SU-DHL-6 (cell line): ENCODE measurements around the gene C12orf57.

Experiments
- CTCF ChIP-seq: fragments of 200-600 bp; sonication (generic); IDR thresholded peaks from one replicate; pipeline ENCODE4 v1.5.1; 2017; ENCODE audit warnings: antibody characterized with exemption, mild to moderate bottlenecking, low read length, moderate library complexity; ENCODE audit not compliant: insufficient read depth, poor library complexity, severe bottlenecking
- EZH2phosphoT487 ChIP-seq: fragments of 200-600 bp; sonication (generic), shearing (Covaris generic); conservative IDR thresholded peaks from 2 replicates; pipeline ENCODE4 v1.6.1; 2018; ENCODE audit warnings: mild to moderate bottlenecking, antibody characterized with exemption, low read length, moderate library complexity, mixed read lengths

- TF ChIP-seq CTCF, result no peak
- TF ChIP-seq EZH2phosphoT487, result no peak
Observed at GRCh38 chr12:6923851-6924250, 20.0 kb upstream of the C12orf57 start.
